Fibroblast of lung (primary cell): ENCODE results near the gene CEACAM18.
"Not testable (repeated sequence)": the region's sequence is repeated elsewhere in the genome, so short reads cannot be mapped to it uniquely, and the experiment has no call there.

ENCODE experiments used
- EZH2 ChIP-seq: IDR thresholded peaks from 2 replicates; pipeline ENCODE4 v1.5.1; 2012; ENCODE audit warnings: low read length, control low read depth, mild to moderate bottlenecking; ENCODE audit errors: missing control alignments
- TF ChIP-seq, protein P1 (sequence below), 2 donors: IDR thresholded peaks in 1 of 2; conservative IDR thresholded peaks in 1 of 2; 1 replicate in 1 of 2; 2 replicates in 1 of 2; pipeline ENCODE4 v1.5.1; 2011 to 2012; ENCODE audit warnings: low read length in 2 of 2, control low read depth in 1 of 2, inconsistent platforms in 1 of 2, low read depth in 1 of 2, mild to moderate bottlenecking in 1 of 2

DNA sequence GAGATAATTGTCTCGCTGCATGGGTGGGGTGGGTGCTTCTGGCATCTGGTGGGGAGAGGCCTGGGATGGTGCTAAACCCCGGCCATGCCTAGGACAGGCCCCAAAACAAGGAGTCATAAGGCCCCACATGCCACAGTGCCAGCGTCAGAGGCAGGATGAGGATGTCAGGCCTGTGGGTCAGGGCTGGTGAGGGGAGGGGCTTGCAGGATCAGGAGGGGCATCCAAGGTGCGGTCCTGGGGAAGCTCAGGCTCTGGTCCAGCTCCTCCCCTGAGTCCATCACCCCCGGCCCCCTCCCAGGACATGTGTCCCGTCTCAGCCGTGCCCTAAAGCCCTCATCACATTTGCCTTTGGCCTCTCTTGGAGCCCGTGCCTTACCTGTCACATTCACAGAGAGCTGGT lies 22.6 kb downstream of the CEACAM18 start:
- TF ChIP-seq EZH2 = not testable (repeated sequence)
- TF ChIP-seq, protein P1, sequence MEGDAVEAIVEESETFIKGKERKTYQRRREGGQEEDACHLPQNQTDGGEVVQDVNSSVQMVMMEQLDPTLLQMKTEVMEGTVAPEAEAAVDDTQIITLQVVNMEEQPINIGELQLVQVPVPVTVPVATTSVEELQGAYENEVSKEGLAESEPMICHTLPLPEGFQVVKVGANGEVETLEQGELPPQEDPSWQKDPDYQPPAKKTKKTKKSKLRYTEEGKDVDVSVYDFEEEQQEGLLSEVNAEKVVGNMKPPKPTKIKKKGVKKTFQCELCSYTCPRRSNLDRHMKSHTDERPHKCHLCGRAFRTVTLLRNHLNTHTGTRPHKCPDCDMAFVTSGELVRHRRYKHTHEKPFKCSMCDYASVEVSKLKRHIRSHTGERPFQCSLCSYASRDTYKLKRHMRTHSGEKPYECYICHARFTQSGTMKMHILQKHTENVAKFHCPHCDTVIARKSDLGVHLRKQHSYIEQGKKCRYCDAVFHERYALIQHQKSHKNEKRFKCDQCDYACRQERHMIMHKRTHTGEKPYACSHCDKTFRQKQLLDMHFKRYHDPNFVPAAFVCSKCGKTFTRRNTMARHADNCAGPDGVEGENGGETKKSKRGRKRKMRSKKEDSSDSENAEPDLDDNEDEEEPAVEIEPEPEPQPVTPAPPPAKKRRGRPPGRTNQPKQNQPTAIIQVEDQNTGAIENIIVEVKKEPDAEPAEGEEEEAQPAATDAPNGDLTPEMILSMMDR (conservative IDR thresholded peaks at IDR 0.05 in 1 of 2, IDR thresholded peaks at IDR 0.05 in 1 of 2; ENCODE audit: low read depth in 1 of 2, low read length in 2 of 2) = not testable (repeated sequence)
